IMR-90 (cell line): ENCODE data around the gene CD6. TPM values are rescaled to one million over a fixed set of nuclear protein-coding genes. Genes with fewer than 3 reads are reported as not detected.

Experiments
- ATAC-seq: fragments of 200-7000 bp; cut with Tn5 transposase; 2 replicates; pipeline ENCODE4 v1.9.1; 2020; ENCODE audit warnings: low read depth, mild to moderate bottlenecking, moderate library complexity
- BruUV-seq: library from RNA; stranded (reverse); fragments of 400-500 nt; replicated peaks from 2 replicates; lab custom pipeline; 2021; lab: Mats Ljungman, UMichigan
- CTCF ChIA-PET: fragments of 300-600 bp; formaldehyde crosslinking; extraction: SDS; loops from one replicate; lab custom pipeline; 2021; ENCODE audit warnings: antibody characterized with exemption; lab: Yijun Ruan, JAX
- POLR2A ChIA-PET: fragments of 300-600 bp; sonication (Branson Sonifier 250); formaldehyde crosslinking; loops from one replicate; lab custom pipeline; 2022; ENCODE audit warnings: antibody characterized with exemption; ENCODE audit not compliant: unreplicated experiment; lab: Charles Lee
- DNase-seq: peaks from one replicate; pipeline ENCODE4 v3.0.0; 2013
- H2AFZ ChIP-seq: replicated peaks from 2 replicates; pipeline ENCODE3; 2013; ENCODE audit warnings: low read length, mild to moderate bottlenecking; ENCODE audit not compliant: poor library complexity
- H2AK5ac ChIP-seq: 2 replicates; pipeline ENCODE4 v1.6.1; 2013; ENCODE audit warnings: low read depth, low read length, inconsistent platforms
- H2AK9ac ChIP-seq: replicated peaks from 2 replicates; pipeline ENCODE3; 2013; ENCODE audit warnings: mild to moderate bottlenecking, low read depth, low read length, moderate library complexity; ENCODE audit not compliant: poor library complexity
- H2BK120ac ChIP-seq: 2 replicates; pipeline ENCODE4 v1.6.1; 2013; ENCODE audit warnings: low read depth, low read length, inconsistent platforms
- H2BK15ac ChIP-seq: 3 replicates; pipeline ENCODE4 v1.6.1; 2013; ENCODE audit warnings: low read depth, low read length, inconsistent platforms
- H2BK20ac ChIP-seq: 2 replicates; pipeline ENCODE4 v1.6.1; 2013; ENCODE audit warnings: low read depth, mild to moderate bottlenecking, inconsistent platforms, low read length, moderate library complexity
- H2BK5ac ChIP-seq: 2 replicates; pipeline ENCODE4 v1.6.1; 2013; ENCODE audit warnings: mild to moderate bottlenecking, low read depth, low read length, inconsistent platforms; ENCODE audit not compliant: poor library complexity, severe bottlenecking
- H3K14ac ChIP-seq: replicated peaks from 2 replicates; pipeline ENCODE4 v1.6.1; 2013; ENCODE audit warnings: low read depth, low read length, inconsistent platforms
- H3K18ac ChIP-seq: 2 replicates; pipeline ENCODE4 v1.6.1; 2013; ENCODE audit warnings: low read depth, low read length, control low read depth
- H3K23ac ChIP-seq: 2 replicates; pipeline ENCODE4 v1.6.1; 2013; ENCODE audit warnings: low read depth, low read length, inconsistent platforms
- H3K27ac ChIP-seq: 2 replicates; pipeline ENCODE4 v1.5.1; 2013; ENCODE audit warnings: mild to moderate bottlenecking, control low read depth, low read length; ENCODE audit not compliant: insufficient read depth
- H3K27me3 ChIP-seq: 2 replicates; pipeline ENCODE4 v1.6.1; 2013; ENCODE audit warnings: low read length; ENCODE audit not compliant: control insufficient read depth, insufficient read depth
- H3K36me3 ChIP-seq: 2 replicates; pipeline ENCODE4 v1.6.1; 2013; ENCODE audit warnings: low read length, mixed read lengths; ENCODE audit not compliant: control insufficient read depth, insufficient read depth
- H3K4ac ChIP-seq: 2 replicates; pipeline ENCODE4 v1.6.1; 2013; ENCODE audit warnings: low read depth, low read length, inconsistent platforms
- H3K4me1 ChIP-seq: 2 replicates; pipeline ENCODE4 v1.6.1; 2013; ENCODE audit warnings: low read length, mixed read lengths; ENCODE audit not compliant: control insufficient read depth, insufficient read depth
- H3K4me2 ChIP-seq: 2 replicates; pipeline ENCODE4 v1.6.1; 2013; ENCODE audit warnings: low read depth, mild to moderate bottlenecking, control low read depth, low read length, moderate library complexity
- H3K4me3 ChIP-seq: 2 replicates; pipeline ENCODE4 v1.5.1; 2013; ENCODE audit warnings: low read depth, mild to moderate bottlenecking, control low read depth, low read length, moderate library complexity; ENCODE audit not compliant: insufficient read depth
- H3K56ac ChIP-seq: 2 replicates; pipeline ENCODE4 v1.6.1; 2013; ENCODE audit warnings: low read length, inconsistent platforms; ENCODE audit not compliant: insufficient read depth; ENCODE audit errors: extremely low read depth
- H3K79me1 ChIP-seq, 2 experiments: 2 replicates each; pipeline ENCODE4 v1.6.1; 2013; ENCODE audit warnings: low read length in 2 of 2, inconsistent platforms in 1 of 2, low read depth in 1 of 2
- H3K9ac ChIP-seq: 2 replicates; pipeline ENCODE4 v1.6.1; 2013; ENCODE audit warnings: low read depth, low read length, control low read depth
- H3K9me1 ChIP-seq: 2 replicates; pipeline ENCODE4 v1.6.1; 2013; ENCODE audit warnings: low read length, inconsistent platforms; ENCODE audit not compliant: insufficient read depth
- H3K9me3 ChIP-seq: 2 replicates; pipeline ENCODE4 v1.6.1; 2013; ENCODE audit warnings: low read length; ENCODE audit not compliant: control insufficient read depth, insufficient read depth
- H4K20me1 ChIP-seq: 2 replicates; pipeline ENCODE4 v1.6.1; 2013; ENCODE audit warnings: low read length, inconsistent platforms; ENCODE audit not compliant: insufficient read depth
- H4K5ac ChIP-seq: 2 replicates; pipeline ENCODE4 v1.6.1; 2013; ENCODE audit warnings: mild to moderate bottlenecking, low read depth, low read length, control low read depth
- H4K8ac ChIP-seq, 2 experiments: 2 replicates each; pipeline ENCODE4 v1.6.1; 2013; ENCODE audit warnings: low read depth in 2 of 2, low read length in 2 of 2, control low read depth in 1 of 2, inconsistent platforms in 1 of 2
- H4K91ac ChIP-seq: 2 replicates; pipeline ENCODE4 v1.6.1; 2013; ENCODE audit warnings: low read depth, low read length, inconsistent platforms; ENCODE audit not compliant: insufficient read depth
- CHD1 ChIP-seq: IDR thresholded peaks from 2 replicates; pipeline ENCODE4 v1.6.1; 2012; ENCODE audit warnings: low read depth, low read length, improper control_type of control experiment
- CTCF ChIP-seq: conservative IDR thresholded peaks from 2 replicates; pipeline ENCODE4 v1.5.1; 2012; ENCODE audit warnings: mild to moderate bottlenecking, low read depth, low read length, improper control_type of control experiment
- MAFK ChIP-seq: IDR thresholded peaks from 2 replicates; pipeline ENCODE4 v1.6.1; 2012; ENCODE audit warnings: low read depth, low read length, improper control_type of control experiment
- MAZ ChIP-seq: IDR thresholded peaks from 2 replicates; pipeline ENCODE4 v1.6.1; 2012; ENCODE audit warnings: low read depth, mild to moderate bottlenecking, low read length, improper control_type of control experiment, moderate library complexity, borderline replicate concordance
- NFE2L2 ChIP-seq: fragments of 150-350 bp; IDR thresholded peaks from 2 replicates; pipeline ENCODE4 v1.6.1; 2016; ENCODE audit warnings: low read depth, mild to moderate bottlenecking, low read length
- POLR2A ChIP-seq: IDR thresholded peaks from 2 replicates; pipeline ENCODE4 v1.6.1; 2012; ENCODE audit warnings: mild to moderate bottlenecking, low read depth, low read length
- RAD21 ChIP-seq: IDR thresholded peaks from 2 replicates; pipeline ENCODE4 v1.6.1; 2012; ENCODE audit warnings: low read length, improper control_type of control experiment
- RCOR1 ChIP-seq: IDR thresholded peaks from 2 replicates; pipeline ENCODE4 v1.6.1; 2012; ENCODE audit warnings: mild to moderate bottlenecking, low read length, improper control_type of control experiment; ENCODE audit not compliant: insufficient replicate concordance
- SMC3 ChIP-seq: fragments of 150-350 bp; IDR thresholded peaks from 2 replicates; pipeline ENCODE4 v1.6.1; 2016; ENCODE audit warnings: low read depth, mild to moderate bottlenecking, antibody characterized with exemption, low read length, moderate library complexity
- USF2 ChIP-seq: fragments of 150-350 bp; IDR thresholded peaks from 2 replicates; pipeline ENCODE4 v1.6.1; 2017; ENCODE audit warnings: mild to moderate bottlenecking, antibody characterized with exemption, low read length, low read depth
- WGBS, 2 experiments: methylation state at CpG; one replicate each; pipeline versions ENCODE4 v1.1.5 to v1.1.7; 2013; ENCODE audit warnings: missing lambda C conversion rate in 2 of 2; ENCODE audit not compliant: insufficient read length in 1 of 2; ENCODE audit errors: extremely low coverage in 2 of 2; 5-methylcytosine and 5-hydroxymethylcytosine counted together
- dilution Hi-C: fragments of 300-500 bp; cut with HindIII; formaldehyde crosslinking; loops from one replicate; pipeline ENCODE4 v1.14.3; 2018; ENCODE audit warnings: low sequenced_read_pairs; ENCODE audit not compliant: unreplicated experiment
- in situ Hi-C: fragments of 300-500 bp; cut with MboI; formaldehyde crosslinking; loops from 3 replicates; pipeline ENCODE4 v1.14.3; 2019; ENCODE audit warnings: low sequenced_read_pairs, inconsistent platforms, mixed read lengths
- intact Hi-C: fragments of 100-400 bp; cut with micrococcal nuclease; formaldehyde crosslinking; loops from 2 replicates; pipeline ENCODE4 v1.10.0; 2022
- polyA plus RNA-seq, 3 experiments: library from polyadenylated mRNA; depleted of rRNA; stranded (reverse); fragments of >200 nt; gene quantifications; 2 replicates each; pipeline ENCODE4 v1.2.3, GENCODE V29; 2012; ENCODE audit warnings: low replicate concordance in 1 of 3
- total RNA-seq: library from RNA; depleted of rRNA; stranded (reverse); fragments of >200 nt; gene quantifications from 2 replicates; pipeline ENCODE4 v1.2.3, GENCODE V29; 2012

The CD6 gene
- total and polyA plus RNA-seq, 2 of the 4 experiments (the other 2 are of a cell fraction), result not detected

GRCh38 chr11:60995798-60996197 is 24.3 kb downstream of the CD6 start:
- Histone ChIP-seq H2BK15ac (no peak overlapping the region), H2BK5ac (no peak overlapping the region), H3K36me3 (no peaks in the 10 kb centered on the region), H3K9me1 (no peaks in the 10 kb centered on the region), H3K18ac (no peak overlapping the region), H3K4ac (no peak overlapping the region), H2AK9ac (no peak overlapping the region), H3K4me2 (no peak overlapping the region), H2AK5ac (no peak overlapping the region), H3K14ac (no peak overlapping the region), H3K56ac (no peak overlapping the region), H4K91ac (no peak overlapping the region), H3K4me1 (no peaks in the 10 kb centered on the region), H3K27me3 (peaks cover 46% of the 10 kb centered on the region), H3K9me3 (no peaks in the 10 kb centered on the region), H3K9ac (no peak overlapping the region), H4K8ac (no peak overlapping the region), H2AFZ (no peak overlapping the region), H2BK120ac (no peak overlapping the region), H3K79me1 (no peaks in the 10 kb centered on the region), H4K5ac (no peak overlapping the region), H2BK20ac (no peak overlapping the region), H3K4me3 (no peak overlapping the region), H4K20me1 (no peaks in the 10 kb centered on the region), H3K27ac (no peak overlapping the region), H3K23ac (no peak overlapping the region)
- ChIA-PET CTCF (no interaction called here), POLR2A (no interaction called here)
- DNase-seq, result no peak
- dilution Hi-C loops (no loop called here), in situ Hi-C loops (no loop called here), intact Hi-C loops (no loop called here)
- no peak for ATAC-seq
- whole genome bisulfite sequencing, 2 experiments, result 26% methylated on average over 6 of the region's 7 CpGs; no CpG with 5 or more reads in 1 of the 2 experiments
- no TSS peak for BruUV-seq
- TF ChIP-seq NFE2L2 (no peak), CHD1 (no peak), SMC3 (no peak), MAFK (no peak), CTCF (no peak), USF2 (no peak), POLR2A (no peak), MAZ (no peak), RAD21 (no peak), RCOR1 (no peak)
